Measurements from ENCODE around the gene KARS1.

Gene KARS1

GRCh38 chr16:75578725-75579124, 68.7 kb downstream of the KARS1 start:
- TF ChIP-seq SUZ12 (IDR thresholded peaks at IDR 0.05; ENCODE audit: extremely low read depth, insufficient read depth, insufficient read length): no peak
- TF ChIP-seq ZNF274 (IDR thresholded peaks at IDR 0.05; ENCODE audit: low read depth, low read length): no peak
- TF ChIP-seq YY1 (IDR thresholded peaks at IDR 0.05; ENCODE audit: insufficient read depth, insufficient read length): no peak
- H3K4me3 ChIP-seq (ENCODE audit: insufficient read length, low read depth): no peak overlapping the region
- no peaks in the 10 kb centered on the region for H3K27me3 ChIP-seq (ENCODE audit: insufficient read depth, insufficient read length)
- DNase-seq (ENCODE audit: low read depth, low spot score): no peak
- peaks cover 59% of the 10 kb centered on the region for H3K36me3 ChIP-seq (ENCODE audit: insufficient read depth, insufficient read length, low read length)
- no peaks in the 10 kb centered on the region for H3K9me3 ChIP-seq (ENCODE audit: insufficient read depth, low read length)
- H3K9ac ChIP-seq (ENCODE audit: insufficient read length, low read depth): no peak overlapping the region
- H3K4me1 ChIP-seq (ENCODE audit: insufficient read depth, insufficient read length): no peaks in the 10 kb centered on the region

- Histone ChIP-seq H3K27me3 (ENCODE audit: insufficient read depth, insufficient read length) (no peaks in the 10 kb centered on the region), H3K9ac (ENCODE audit: insufficient read length, low read depth) (no peak overlapping the region), H3K4me1 (ENCODE audit: insufficient read depth, insufficient read length) (no peaks in the 10 kb centered on the region), H3K9me3 (ENCODE audit: insufficient read depth, low read length) (no peaks in the 10 kb centered on the region), H3K4me3 (ENCODE audit: insufficient read length, low read depth) (no peak overlapping the region), H3K36me3 (ENCODE audit: insufficient read depth, insufficient read length, low read length) (peaks cover 64% of the 10 kb centered on the region)
- TF ChIP-seq ZNF274 (IDR thresholded peaks at IDR 0.05; ENCODE audit: low read depth, low read length) (no peak), YY1 (IDR thresholded peaks at IDR 0.05; ENCODE audit: insufficient read depth, insufficient read length) (no peak), SUZ12 (IDR thresholded peaks at IDR 0.05; ENCODE audit: extremely low read depth, insufficient read depth, insufficient read length) (no peak)
- no peak for DNase-seq (ENCODE audit: low read depth, low spot score)
These were observed 69.3 kb downstream of the KARS1 start for GRCh38 chr16:75578212-75578611.
